Amygdala (tissue), 56 donors: ENCODE measurements around the gene BCORL1.

Source experiments
- DNase-seq, 56 donors: peaks; one replicate each; lab custom pipeline; 2025; lab: John Stamatoyannopoulos, UW

Gene BCORL1

GRCh38 chrX:129959493-129959832 lies 23.0 kb upstream of the BCORL1 start:
- no peak for DNase-seq

GRCh38 chrX:129961180-129962083 lies 21.0 kb upstream of the BCORL1 start:
- DNase-seq = peak in 5 of 56 donors; percentile 0 to 13 (median 3)

- DNase-seq = no peak
Observed at GRCh38 chrX:129963729-129964128, 18.7 kb upstream of the BCORL1 start.

- no peak for DNase-seq
Observed at GRCh38 chrX:129965166-129965565, 17.3 kb upstream of the BCORL1 start.

GRCh38 chrX:129968968-129969367 lies 13.5 kb upstream of the BCORL1 start:
- no peak for DNase-seq

GRCh38 chrX:129976441-129976840 lies 6.0 kb upstream of the BCORL1 start:
- DNase-seq = no peak

GRCh38 chrX:129979207-129979920 lies 3.1 kb upstream of the BCORL1 start:
- peak in 2 of 56 donors; percentile 0 to 1 for DNase-seq

- DNase-seq = peak in 20 of 56 donors; percentile 0 to 33 (median 8)
Observed at GRCh38 chrX:129980001-129980401, 2.4 kb upstream of the BCORL1 start.

- peak in 20 of 56 donors; percentile 0 to 33 (median 6) for DNase-seq
Observed at GRCh38 chrX:129980540-129981199, 1.8 kb upstream of the BCORL1 start.

- DNase-seq = no peak
Observed at GRCh38 chrX:129981200-129981553, 1.3 kb upstream of the BCORL1 start.

GRCh38 chrX:129981752-129982299 lies 609 bp upstream of the BCORL1 start:
- peak in 1 of 56 donors; percentile 18 for DNase-seq

GRCh38 chrX:129983575-129984110 lies 1.2 kb downstream of the BCORL1 start:
- DNase-seq = peak in 5 of 56 donors; percentile 2 to 22 (median 3)

- DNase-seq = peak in 9 of 56 donors; percentile 0 to 28 (median 10)
Observed at GRCh38 chrX:129984111-129984958, 1.9 kb downstream of the BCORL1 start.

GRCh38 chrX:129987871-129988270 lies 5.4 kb downstream of the BCORL1 start:
- no peak for DNase-seq

- DNase-seq = no peak
Observed at GRCh38 chrX:129992181-129992580, 9.7 kb downstream of the BCORL1 start.

- DNase-seq = no peak
Observed at GRCh38 chrX:129996120-129996519, 13.7 kb downstream of the BCORL1 start.

- no peak for DNase-seq
Observed at GRCh38 chrX:129997086-129997485, 14.7 kb downstream of the BCORL1 start.

GRCh38 chrX:129998021-129998420 lies 15.6 kb downstream of the BCORL1 start:
- DNase-seq = no peak

- no peak for DNase-seq
Observed at GRCh38 chrX:130001893-130002292, 19.5 kb downstream of the BCORL1 start.

GRCh38 chrX:130002541-130002940 lies 20.1 kb downstream of the BCORL1 start:
- no peak for DNase-seq
